ENCODE results near the gene LCOR.

LCOR gene

GRCh38 chr10:96999337-96999736 is 167.2 kb downstream of the LCOR start:
- no peak for DNase-seq (ENCODE audit: low read depth)
- H3K4me3 ChIP-seq (ENCODE audit: low read depth, low read length) = no peak overlapping the region
- no peak for TF ChIP-seq CTCF (IDR thresholded peaks at IDR 0.05; ENCODE audit: control insufficient read depth, extremely low read depth, insufficient read depth)

- TF ChIP-seq CTCF (IDR thresholded peaks at IDR 0.05; ENCODE audit: control insufficient read depth, extremely low read depth, insufficient read depth) = no peak
- H3K4me3 ChIP-seq (ENCODE audit: low read depth, low read length) = no peak overlapping the region
- DNase-seq (ENCODE audit: low read depth) = no peak
Observed at GRCh38 chr10:96999987-97000386, 167.9 kb downstream of the LCOR start.

- peak; percentile 35 for DNase-seq (ENCODE audit: low read depth)
- no peak overlapping the region for H3K4me3 ChIP-seq (ENCODE audit: low read depth, low read length)
- peak; percentile 17; the same call in 1 of the 2 replicates for TF ChIP-seq CTCF (IDR thresholded peaks at IDR 0.05; ENCODE audit: control insufficient read depth, extremely low read depth, insufficient read depth)
Observed at GRCh38 chr10:97000487-97001182, 168.5 kb downstream of the LCOR start.

- TF ChIP-seq CTCF (IDR thresholded peaks at IDR 0.05; ENCODE audit: control insufficient read depth, extremely low read depth, insufficient read depth) = no peak
- H3K4me3 ChIP-seq (ENCODE audit: low read depth, low read length) = no peak overlapping the region
- no peak for DNase-seq (ENCODE audit: low read depth)
Observed at GRCh38 chr10:97001183-97001991, 169.3 kb downstream of the LCOR start.

GRCh38 chr10:97002670-97003069 is 170.6 kb downstream of the LCOR start:
- DNase-seq (ENCODE audit: low read depth) = no peak
- no peak for TF ChIP-seq CTCF (IDR thresholded peaks at IDR 0.05; ENCODE audit: control insufficient read depth, extremely low read depth, insufficient read depth)
- H3K4me3 ChIP-seq (ENCODE audit: low read depth, low read length) = no peak overlapping the region

- no peak overlapping the region for H3K4me3 ChIP-seq (ENCODE audit: low read depth, low read length)
- no peak for TF ChIP-seq CTCF (IDR thresholded peaks at IDR 0.05; ENCODE audit: control insufficient read depth, extremely low read depth, insufficient read depth)
- no peak for DNase-seq (ENCODE audit: low read depth)
Observed at GRCh38 chr10:97003151-97003803, 171.2 kb downstream of the LCOR start.

Measured in LNCaP clone FGC (cell line).